Upper lobe of left lung (tissue), 4 donors: ENCODE results near the gene PRKD2.

Source experiments
- POLR2A ChIP-seq, 4 donors: fragments of 450-650 bp; IDR thresholded peaks; one replicate each; pipeline ENCODE4 v1.5.1; 2016 to 2017; ENCODE audit warnings: antibody characterized with exemption in 4 of 4, mild to moderate bottlenecking in 2 of 4
- POLR2AphosphoS5 ChIP-seq, 2 donors: sonication (generic); formaldehyde crosslinking; IDR thresholded peaks; one replicate each; pipeline ENCODE4 v1.5.1; 2017; ENCODE audit warnings: antibody characterized with exemption in 2 of 2
- TF ChIP-seq, protein P1 (sequence below), 6 experiments: fragments of 450-650 bp in 4 of 6; fragments of 200-600 bp in 2 of 6; sonication (generic) in 2 of 6; IDR thresholded peaks; one replicate each; pipeline ENCODE4 v1.5.1; 2016 to 2019; ENCODE audit warnings: antibody characterized with exemption in 6 of 6

DNA sequence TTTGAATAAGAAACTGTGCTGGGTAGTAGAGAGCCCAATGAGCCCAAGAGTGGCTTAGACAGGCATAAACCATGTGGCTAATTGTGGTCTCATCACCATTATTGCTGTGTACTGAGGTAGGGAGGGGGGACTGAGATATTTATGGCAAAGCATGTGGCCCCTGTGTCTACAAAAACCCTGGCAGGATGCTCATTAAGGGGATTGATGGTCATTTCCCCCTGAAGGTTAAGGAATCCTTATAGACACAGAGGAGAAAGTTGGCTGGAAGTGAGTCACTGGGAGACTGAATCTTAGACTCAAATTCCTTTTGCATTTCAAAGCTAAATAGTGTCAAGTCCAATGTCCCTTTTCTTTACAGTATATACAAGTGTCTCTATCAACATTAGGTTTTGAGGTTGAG is 46.1 kb downstream of the PRKD2 start:
- no peak for TF ChIP-seq POLR2A (IDR thresholded peaks at IDR 0.05)
- TF ChIP-seq, protein P1, sequence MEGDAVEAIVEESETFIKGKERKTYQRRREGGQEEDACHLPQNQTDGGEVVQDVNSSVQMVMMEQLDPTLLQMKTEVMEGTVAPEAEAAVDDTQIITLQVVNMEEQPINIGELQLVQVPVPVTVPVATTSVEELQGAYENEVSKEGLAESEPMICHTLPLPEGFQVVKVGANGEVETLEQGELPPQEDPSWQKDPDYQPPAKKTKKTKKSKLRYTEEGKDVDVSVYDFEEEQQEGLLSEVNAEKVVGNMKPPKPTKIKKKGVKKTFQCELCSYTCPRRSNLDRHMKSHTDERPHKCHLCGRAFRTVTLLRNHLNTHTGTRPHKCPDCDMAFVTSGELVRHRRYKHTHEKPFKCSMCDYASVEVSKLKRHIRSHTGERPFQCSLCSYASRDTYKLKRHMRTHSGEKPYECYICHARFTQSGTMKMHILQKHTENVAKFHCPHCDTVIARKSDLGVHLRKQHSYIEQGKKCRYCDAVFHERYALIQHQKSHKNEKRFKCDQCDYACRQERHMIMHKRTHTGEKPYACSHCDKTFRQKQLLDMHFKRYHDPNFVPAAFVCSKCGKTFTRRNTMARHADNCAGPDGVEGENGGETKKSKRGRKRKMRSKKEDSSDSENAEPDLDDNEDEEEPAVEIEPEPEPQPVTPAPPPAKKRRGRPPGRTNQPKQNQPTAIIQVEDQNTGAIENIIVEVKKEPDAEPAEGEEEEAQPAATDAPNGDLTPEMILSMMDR (IDR thresholded peaks at IDR 0.05): no peak
- no peak for TF ChIP-seq POLR2AphosphoS5 (IDR thresholded peaks at IDR 0.05)
